B cell (primary cell): Measurements from ENCODE around the gene NOTCH4. TPM values are rescaled to one million over a fixed set of nuclear protein-coding genes. Genes with fewer than 3 reads are reported as not detected.

Source experiments
- ATAC-seq: fragments of 200-7000 bp; cut with Tn5 transposase; one replicate; pipeline ENCODE4 v1.10.0; 2021; ENCODE audit warnings: low read depth, mild to moderate bottlenecking, moderate number of reproducible peaks, moderate library complexity
- CTCF ChIA-PET: fragments of 350-600 bp; sonication (Branson Sonifier 250); formaldehyde crosslinking; loops from one replicate; lab custom pipeline; 2021; ENCODE audit warnings: antibody characterized with exemption, inconsistent platforms; lab: Charles Lee
- POLR2A ChIA-PET: fragments of 350-600 bp; sonication (Branson Sonifier 250); formaldehyde crosslinking; loops from one replicate; lab custom pipeline; 2021; ENCODE audit warnings: antibody characterized with exemption; lab: Charles Lee
- DNase-seq: peaks from one replicate; pipeline ENCODE4 v3.0.0; 2013
- H2AFZ ChIP-seq: 2 replicates; pipeline ENCODE4 v1.6.1; 2012; ENCODE audit warnings: mild to moderate bottlenecking, low read depth, low read length; ENCODE audit not compliant: insufficient read depth, poor library complexity, severe bottlenecking
- H3K27ac ChIP-seq, 2 donors: 1 replicate in 1 of 2; 2 replicates in 1 of 2; pipeline ENCODE4 v1.5.1; 2012 to 2013; ENCODE audit warnings: low read length in 2 of 2, mild to moderate bottlenecking in 2 of 2, moderate library complexity in 1 of 2
- H3K27me3 ChIP-seq, 4 experiments: fragments of 200-600 bp in 1 of 4; sonication (generic) in 1 of 4; replicated peaks in 1 of 4; 1 replicate in 2 of 4; 2 replicates in 2 of 4; pipeline versions ENCODE4 v1.6.1 to v1.7.0; 2013 to 2016; ENCODE audit warnings: low read length in 3 of 4, mild to moderate bottlenecking in 2 of 4, mixed read lengths in 1 of 4, moderate library complexity in 1 of 4; ENCODE audit not compliant: insufficient read depth in 4 of 4, control insufficient read depth in 3 of 4; ENCODE audit errors: control extremely low read depth in 1 of 4
- H3K36me3 ChIP-seq, 2 experiments: replicated peaks in 1 of 2; 1 replicate in 1 of 2; 2 replicates in 1 of 2; pipeline versions ENCODE4 v1.6.1 to v1.7.1; 2013; ENCODE audit warnings: low read length in 1 of 2; ENCODE audit not compliant: insufficient read depth in 2 of 2, control insufficient read depth in 1 of 2; ENCODE audit errors: control extremely low read depth in 1 of 2, extremely low read depth in 1 of 2
- H3K4me1 ChIP-seq, 2 donors: fragments of 200-600 bp in 1 of 2; sonication (generic) in 1 of 2; 1 replicate in 1 of 2; 2 replicates in 1 of 2; pipeline versions ENCODE4 v1.5.1 to v1.6.1; 2013 to 2017; ENCODE audit warnings: low read length in 2 of 2; ENCODE audit not compliant: control insufficient read depth in 2 of 2, insufficient read depth in 2 of 2
- H3K4me2 ChIP-seq: replicated peaks from 2 replicates; pipeline ENCODE3; 2012; ENCODE audit warnings: mild to moderate bottlenecking, low read depth, low read length; ENCODE audit not compliant: poor library complexity, severe bottlenecking
- H3K4me3 ChIP-seq, 5 experiments: fragments of 200-600 bp in 1 of 5; sonication (generic) in 1 of 5; 1 replicate in 3 of 5; 2 replicates in 2 of 5; pipeline versions ENCODE4 v1.5.1 to v1.7.0; 2011 to 2016; ENCODE audit warnings: low read length in 4 of 5, mild to moderate bottlenecking in 4 of 5, low read depth in 2 of 5, control low read depth in 1 of 5, moderate library complexity in 1 of 5; ENCODE audit not compliant: insufficient read depth in 1 of 5; ENCODE audit errors: control extremely low read depth in 1 of 5, extremely low read depth in 1 of 5
- H3K79me2 ChIP-seq: fragments of 200-600 bp; sonication (generic); one replicate; pipeline ENCODE4 v1.6.0; 2016; ENCODE audit warnings: low read length; ENCODE audit not compliant: control insufficient read depth, insufficient read depth
- H3K9ac ChIP-seq: fragments of 200-600 bp; sonication (generic); 2 replicates; pipeline ENCODE4 v1.6.1; 2017; ENCODE audit warnings: mild to moderate bottlenecking, low read length, moderate library complexity
- H3K9me3 ChIP-seq, 3 donors: one replicate each; pipeline versions ENCODE4 v1.6.1 to v1.7.1; 2013; ENCODE audit warnings: low read length in 2 of 3; ENCODE audit not compliant: control insufficient read depth in 2 of 3, insufficient read depth in 1 of 3; ENCODE audit errors: control extremely low read depth in 1 of 3
- H4K20me1 ChIP-seq: 2 replicates; pipeline ENCODE4 v1.6.0; 2012; ENCODE audit warnings: mild to moderate bottlenecking, low read length; ENCODE audit not compliant: insufficient read depth, control insufficient read depth, poor library complexity, severe bottlenecking
- H3K27ac Mint-ChIP-seq: one replicate; pipeline ENCODE4 v1.8.0; 2021; ENCODE audit warnings: mixed read lengths
- H3K27me3 Mint-ChIP-seq: one replicate; pipeline ENCODE4 v1.8.0; 2021; ENCODE audit warnings: mixed read lengths
- H3K4me1 Mint-ChIP-seq: one replicate; pipeline ENCODE4 v1.8.0; 2021; ENCODE audit warnings: mixed read lengths
- H3K4me3 Mint-ChIP-seq: one replicate; pipeline ENCODE4 v1.8.0; 2021; ENCODE audit warnings: mixed read lengths
- H3K9me3 Mint-ChIP-seq: one replicate; pipeline ENCODE4 v1.8.0; 2022; ENCODE audit warnings: mixed read lengths; ENCODE audit not compliant: insufficient read depth
- CTCF ChIP-seq: fragments of 200-600 bp; IDR thresholded peaks from one replicate; pipeline ENCODE4 v1.8.0; 2022; ENCODE audit warnings: antibody characterized with exemption, mild to moderate bottlenecking
- EZH2 ChIP-seq: IDR thresholded peaks from 2 replicates; pipeline ENCODE4 v1.6.1; 2012; ENCODE audit warnings: borderline replicate concordance, low read depth, mild to moderate bottlenecking, moderate library complexity, low read length; ENCODE audit not compliant: insufficient read depth, poor library complexity, severe bottlenecking
- WGBS: methylation state at CpG from one replicate; pipeline ENCODE4 v1.1.5; 2013; ENCODE audit warnings: missing lambda C conversion rate; ENCODE audit not compliant: insufficient coverage; 5-methylcytosine and 5-hydroxymethylcytosine counted together
- intact Hi-C: fragments of 100-400 bp; cut with micrococcal nuclease; formaldehyde crosslinking; loops from one replicate; pipeline ENCODE4 v1.10.0; 2022
- polyA plus RNA-seq: library from polyadenylated mRNA; depleted of rRNA; stranded (reverse); fragments of >200 nt; gene quantifications from 2 replicates; pipeline ENCODE4 v1.2.3, GENCODE V29; 2012
- total RNA-seq, 2 donors: library from RNA; stranded (reverse); fragments of 120-200 nt in 1 of 2; gene quantifications; 1 replicate in 1 of 2; 2 replicates in 1 of 2; pipeline versions ENCODE4 v1.2.3 to v1.2.4, GENCODE V29; 2013 to 2022

NOTCH4 gene
- total and polyA plus RNA-seq, 2 donors (not counting 1 experiment from before 2014, with no cell fraction given): 6.3 to 10.3 TPM

- peak within 1 kb of the TSS; percentile 86 for H2AFZ ChIP-seq
- ChIA-PET POLR2A (interaction anchor here (0.6 to 3.0 kb wide), 10 partner anchors 11 to 793 kb away, joined by 3 to 25 read pairs (median 7); partner anchors contain the start of genes FKBPL, GPSM3 and PBX2), CTCF (interaction anchor here (0.9 to 1.4 kb wide), 3 partner anchors 13 to 23 kb away, joined by 3 to 6 read pairs (median 6); no protein-coding TSS in a partner anchor)
- peak within 1 kb of the TSS; percentile 97 for H3K4me3 Mint-ChIP-seq
- peak within 1 kb of the TSS; percentile 99 for H3K27ac Mint-ChIP-seq
- peak within 1 kb of the TSS; percentile 97 to 98 for H3K27ac ChIP-seq
- H3K4me1 Mint-ChIP-seq: peaks cover 68% of the 10 kb centered on the region
- peak within 1 kb of the TSS; percentile 68 to 92 (median 75) for H3K4me3 ChIP-seq
- H3K9me3 Mint-ChIP-seq: no peaks in the 10 kb centered on the region
- H3K9me3 ChIP-seq: no peaks in the 10 kb centered on the region
- peaks cover 27% of the 10 kb centered on the region for H3K79me2 ChIP-seq
- intact Hi-C loops: loop anchor here (1.0 to 5.0 kb wide), 9 partner anchors 17 to 1394 kb away; partner anchors contain the start of genes ATF6B, CSNK2B, HSD17B8 and LY6G5B
- H3K9ac ChIP-seq: peak within 1 kb of the TSS; percentile 81
- peaks cover 34 to 47% of the 10 kb centered on the region in 2 donors for H3K4me1 ChIP-seq
- peak within 1 kb of the TSS; percentile 93 for H3K4me2 ChIP-seq
- TF ChIP-seq CTCF (no peak), EZH2 (no peak)
- ATAC-seq (peak; percentile 79), DNase-seq (peak; percentile 99)
- whole genome bisulfite sequencing: 0% methylated on average over 16 of the region's 33 CpGs
- no peaks in the 10 kb centered on the region for H4K20me1 ChIP-seq
- no peaks in the 10 kb centered on the region for H3K27me3 Mint-ChIP-seq
- peaks cover 0 to 27% of the 10 kb centered on the region in 2 experiments for H3K36me3 ChIP-seq
- no peaks in the 10 kb centered on the region for H3K27me3 ChIP-seq
Observed at GRCh38 chr6:32177788-32178546, 45.9 kb downstream of the NOTCH4 start, which contains the start of gene RNF5. Gene RNF5 (plus strand): TSS chr6:32178405. CDS start chr6:32178512, 107 bp downstream.
